Kidney (tissue), 14 donors: ENCODE measurements around the gene WNT9B. TPM values are rescaled to one million over a fixed set of nuclear protein-coding genes. Genes with fewer than 3 reads are reported as not detected.

ENCODE experiments used
- DNase-seq, 5 donors: peaks; one replicate each; pipeline ENCODE4 v3.0.0-alpha.2; 2013 to 2020
- FAIRE-seq: peaks from 2 replicates; lab custom pipeline; 2012; peaks lifted over from hg19 to GRCh38; lab: Jason Lieb, UNC
- H3K27ac ChIP-seq, 2 donors: one replicate each; pipeline ENCODE4 v1.7.0; 2013; ENCODE audit warnings: low read depth in 2 of 2, low read length in 2 of 2, inconsistent platforms in 1 of 2
- H3K27me3 ChIP-seq: one replicate; pipeline ENCODE4 v1.7.1; 2013; ENCODE audit warnings: low read length, inconsistent platforms; ENCODE audit not compliant: control insufficient read depth, insufficient read depth
- H3K36me3 ChIP-seq, 3 donors: one replicate each; pipeline versions ENCODE4 v1.7.0 to v1.7.1; 2013; ENCODE audit warnings: low read length in 3 of 3, control low read depth in 1 of 3, inconsistent platforms in 1 of 3; ENCODE audit not compliant: insufficient read depth in 3 of 3, control insufficient read depth in 2 of 3
- H3K4me1 ChIP-seq, 3 donors: one replicate each; pipeline versions ENCODE4 v1.7.0 to v1.7.1; 2013; ENCODE audit warnings: low read length in 3 of 3, inconsistent platforms in 1 of 3, low read depth in 1 of 3; ENCODE audit not compliant: control insufficient read depth in 2 of 3, insufficient read depth in 2 of 3
- H3K4me3 ChIP-seq, 3 donors: one replicate each; pipeline versions ENCODE4 v1.7.0 to v1.8.1; 2013; ENCODE audit warnings: low read length in 3 of 3, control low read depth in 1 of 3, inconsistent platforms in 1 of 3
- H3K9ac ChIP-seq, 3 donors: one replicate each; pipeline versions ENCODE4 v1.7.0 to v1.7.1; 2013; ENCODE audit warnings: low read length in 3 of 3, control low read depth in 1 of 3, inconsistent platforms in 1 of 3
- H3K9me3 ChIP-seq, 3 donors: one replicate each; pipeline versions ENCODE4 v1.7.0 to v1.7.1; 2013; ENCODE audit warnings: low read length in 3 of 3, control low read depth in 1 of 3, inconsistent platforms in 1 of 3; ENCODE audit not compliant: control insufficient read depth in 2 of 3, insufficient read depth in 1 of 3
- CTCF ChIP-seq: IDR thresholded peaks from 3 replicates; pipeline ENCODE4 v1.5.1; 2012; ENCODE audit warnings: mild to moderate bottlenecking, moderate library complexity, borderline replicate concordance; ENCODE audit not compliant: insufficient read depth; ENCODE audit errors: extremely low read depth
- intact Hi-C: fragments of 100-400 bp; cut with DNase I; formaldehyde crosslinking; loops from one replicate; pipeline ENCODE4 v1.11.1; 2022
- polyA plus RNA-seq: library from polyadenylated mRNA; stranded (reverse); fragments of 350-450 nt; fragmentation: Illumina TruSeq; extraction: RNeasy Lipid Tissue Mini Kit (QIAGEN cat#74804); gene quantifications from one replicate; pipeline ENCODE4 v1.2.3, GENCODE V29; 2014; ENCODE audit warnings: low read depth, low replicate concordance; ENCODE audit not compliant: insufficient read depth
- total RNA-seq: library from RNA; stranded (reverse); fragmentation: NEBNext Ultra II Directional; extraction: Animal tissue kit (Norgen Biotek cat#: 25700); gene quantifications from one replicate; pipeline ENCODE4 v1.2.1, GENCODE V29; 2021
- donor health status: control.
- donor health status: control.
- donor health status: control.
- donor health status: control.
- donor health status: control.
- donor health status: DM: yes; HTN: yes; CAD: no.
- donor health status: Normal renal cell carcinoma (clear cell type).

The WNT9B gene
- total and polyA plus RNA-seq, 2 donors from 2014 or later = 1.9 to 5.3 TPM

- TF ChIP-seq CTCF = no peak
Measured at GRCh38 chr17:46873941-46874645, 22.7 kb downstream of the WNT9B start.

DNA sequence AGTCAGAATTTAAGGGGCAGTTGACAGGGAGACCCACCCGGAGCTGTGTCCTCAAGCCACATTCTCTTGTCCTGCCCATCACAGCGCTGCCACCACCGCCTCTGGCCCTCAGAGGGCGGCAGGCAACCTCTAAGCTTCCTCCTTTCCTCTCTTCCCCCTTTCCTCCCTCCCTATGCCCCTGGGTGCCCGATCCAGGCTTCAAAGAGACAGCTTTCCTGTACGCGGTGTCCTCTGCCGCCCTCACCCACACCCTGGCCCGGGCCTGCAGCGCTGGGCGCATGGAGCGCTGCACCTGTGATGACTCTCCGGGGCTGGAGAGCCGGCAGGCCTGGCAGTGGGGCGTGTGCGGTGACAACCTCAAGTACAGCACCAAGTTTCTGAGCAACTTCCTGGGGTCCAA, 23.5 kb downstream of the WNT9B start:
- H3K4me1 ChIP-seq = peaks cover 0 to 10% (median 0%) of the 10 kb centered on the region in 3 donors
- no peak overlapping the region for H3K4me3 ChIP-seq
- no peaks in the 10 kb centered on the region for H3K9me3 ChIP-seq
- H3K36me3 ChIP-seq = no peaks in the 10 kb centered on the region
- peak in 1 of 5 donors; percentile 52 for DNase-seq
- no peak for FAIRE-seq
- intact Hi-C loops = no loop called here
- no peaks in the 10 kb centered on the region for H3K27me3 ChIP-seq
- TF ChIP-seq CTCF = no peak
- H3K9ac ChIP-seq = no peak overlapping the region
- H3K27ac ChIP-seq = no peak overlapping the region

More at GRCh38 chr17:46873941-46874645, 22.7 kb downstream of the WNT9B start:
- intact Hi-C loops = no loop called here
- no peaks in the 10 kb centered on the region for H3K27me3 ChIP-seq
- H3K36me3 ChIP-seq = no peaks in the 10 kb centered on the region
- H3K27ac ChIP-seq = no peak overlapping the region
- no peak overlapping the region for H3K9ac ChIP-seq
- H3K4me3 ChIP-seq = no peak overlapping the region
- FAIRE-seq (no peak), DNase-seq (peak in 1 of 5 donors; percentile 43)
- no peaks in the 10 kb centered on the region for H3K9me3 ChIP-seq
- peaks cover 0 to 11% (median 0%) of the 10 kb centered on the region in 3 donors for H3K4me1 ChIP-seq

- Histone ChIP-seq H3K9me3 (no peaks in the 10 kb centered on the region), H3K27ac (peak overlapping the region in 1 of 2 donors; percentile 16), H3K27me3 (no peaks in the 10 kb centered on the region), H3K4me1 (peaks cover 0 to 4% (median 0%) of the 10 kb centered on the region in 3 donors), H3K4me3 (no peak overlapping the region), H3K9ac (no peak overlapping the region), H3K36me3 (no peaks in the 10 kb centered on the region)
- no peak for DNase-seq
- intact Hi-C loops = no loop called here
- no peak for TF ChIP-seq CTCF
- FAIRE-seq = no peak
Measured at GRCh38 chr17:46875849-46876352, 24.5 kb downstream of the WNT9B start.
